H4 (cell line): Measurements from ENCODE around the gene AK1. TPM values are rescaled to one million over a fixed set of nuclear protein-coding genes. Genes with fewer than 3 reads are reported as not detected.

Experiments used
- DNase-seq: peaks from one replicate; pipeline ENCODE4 v3.0.0-alpha.2; 2015; ENCODE audit warnings: low spot score
- total RNA-seq: library from RNA; depleted of rRNA; stranded (reverse); fragments of >200 nt; shearing (Covaris generic); gene quantifications from 2 replicates; pipeline ENCODE4 v1.2.3, GENCODE V29; 2014

Gene AK1
- total RNA-seq, 1 experiment from 2014 or later, result 45.7 TPM

- DNase-seq, result no peak
These were observed 32.4 kb upstream of the AK1 start for GRCh38 chr9:127909839-127910273.

GRCh38 chr9:127908660-127908926 lies 31.1 kb upstream of the AK1 start:
- DNase-seq, result no peak

GRCh38 chr9:127907867-127908659 lies 30.6 kb upstream of the AK1 start:
- DNase-seq, result no peak

- DNase-seq, result no peak
These were observed 28.3 kb upstream of the AK1 start for GRCh38 chr9:127905788-127906191.

- DNase-seq, result no peak
These were observed 27.7 kb upstream of the AK1 start for GRCh38 chr9:127905004-127905728.

- DNase-seq, result no peak
These were observed 27.1 kb upstream of the AK1 start for GRCh38 chr9:127904561-127905003.

GRCh38 chr9:127903557-127904475 lies 26.3 kb upstream of the AK1 start:
- DNase-seq, result no peak

- no peak for DNase-seq
These were observed 21.9 kb upstream of the AK1 start, which contains the start of gene ST6GALNAC6 for GRCh38 chr9:127899128-127899943. Gene ST6GALNAC6, minus strand, starts transcription at chr9:127899603. Its CDS starts 1,622 bp downstream, at chr9:127897981.

- DNase-seq, result peak; percentile 58
These were observed 21.1 kb upstream of the AK1 start for GRCh38 chr9:127898433-127899127.

- DNase-seq, result no peak
These were observed 19.8 kb upstream of the AK1 start for GRCh38 chr9:127897193-127897692.

- no peak for DNase-seq
These were observed 19.1 kb upstream of the AK1 start for GRCh38 chr9:127896395-127897192.

- DNase-seq, result no peak
These were observed 18.3 kb upstream of the AK1 start for GRCh38 chr9:127895811-127896210.

- no peak for DNase-seq
These were observed 15.9 kb upstream of the AK1 start for GRCh38 chr9:127893392-127893791.

GRCh38 chr9:127892831-127893230 lies 15.4 kb upstream of the AK1 start:
- no peak for DNase-seq

- no peak for DNase-seq
These were observed 12.6 kb upstream of the AK1 start for GRCh38 chr9:127890053-127890452.

GRCh38 chr9:127887792-127888191 lies 10.3 kb upstream of the AK1 start:
- no peak for DNase-seq

GRCh38 chr9:127886401-127886972 lies 9.0 kb upstream of the AK1 start:
- DNase-seq, result no peak

- DNase-seq, result no peak
These were observed 8.2 kb upstream of the AK1 start for GRCh38 chr9:127885508-127886281.
